Caco-2 (cell line): ENCODE measurements around the gene RTN4RL1. TPM values are rescaled to one million over a fixed set of nuclear protein-coding genes. Genes with fewer than 3 reads are reported as not detected.

Source experiments
- BruUV-seq: library from RNA; stranded (reverse); fragments of 400-500 nt; replicated peaks from 2 replicates; lab custom pipeline; 2021; lab: Mats Ljungman, UMichigan
- CTCF ChIA-PET: fragments of 300-600 bp; sonication (Branson Sonifier 250); formaldehyde crosslinking; loops from one replicate; lab custom pipeline; 2022; ENCODE audit warnings: antibody characterized with exemption; lab: Charles Lee
- POLR2A ChIA-PET: fragments of 300-600 bp; sonication (Branson Sonifier 250); formaldehyde crosslinking; loops from one replicate; lab custom pipeline; 2022; ENCODE audit warnings: antibody characterized with exemption; lab: Charles Lee
- DNase-seq, 2 experiments: peaks; one replicate each; pipeline versions ENCODE4 v3.0.0 to v3.0.0-alpha.2; 2020 to 2022
- H3K27me3 ChIP-seq: replicated peaks from 2 replicates; pipeline ENCODE4 v1.6.0; 2011; ENCODE audit warnings: low read length; ENCODE audit not compliant: control insufficient read depth, insufficient read depth
- H3K36me3 ChIP-seq: 2 replicates; pipeline ENCODE4 v1.5.1; 2011; ENCODE audit warnings: low read length; ENCODE audit not compliant: control insufficient read depth, insufficient read depth
- H3K4me1 ChIP-seq: fragments of 250-450 bp; sonication (Bioruptor Pico); 2 replicates; pipeline ENCODE4 v1.5.1; 2020; ENCODE audit warnings: mild to moderate bottlenecking
- H3K4me3 ChIP-seq: 2 replicates; pipeline ENCODE4 v1.5.1; 2011; ENCODE audit warnings: low read depth, mild to moderate bottlenecking, control low read depth, low read length
- H3K9me3 ChIP-seq: fragments of 250-450 bp; sonication (Bioruptor Pico); 2 replicates; pipeline ENCODE4 v1.5.1; 2020; ENCODE audit warnings: mild to moderate bottlenecking, moderate library complexity
- H3K27ac Mint-ChIP-seq: one replicate; pipeline ENCODE4 v1.8.0; 2022; ENCODE audit warnings: mixed read lengths; ENCODE audit not compliant: unreplicated experiment
- H3K27me3 Mint-ChIP-seq: one replicate; pipeline ENCODE4 v1.8.0; 2022; ENCODE audit warnings: mixed read lengths; ENCODE audit not compliant: insufficient read depth, unreplicated experiment
- H3K36me3 Mint-ChIP-seq: one replicate; pipeline ENCODE4 v1.8.0; 2022; ENCODE audit warnings: mild to moderate bottlenecking, mixed read lengths; ENCODE audit not compliant: insufficient read depth, unreplicated experiment
- H3K4me1 Mint-ChIP-seq: one replicate; pipeline ENCODE4 v1.8.0; 2022; ENCODE audit warnings: low read depth, mixed read lengths; ENCODE audit not compliant: unreplicated experiment
- H3K4me3 Mint-ChIP-seq: one replicate; pipeline ENCODE4 v1.8.0; 2022; ENCODE audit warnings: mild to moderate bottlenecking, moderate library complexity, mixed read lengths; ENCODE audit not compliant: unreplicated experiment
- H3K9me3 Mint-ChIP-seq: one replicate; pipeline ENCODE4 v1.8.0; 2022; ENCODE audit warnings: mixed read lengths; ENCODE audit not compliant: unreplicated experiment
- intact Hi-C: fragments of 100-400 bp; cut with micrococcal nuclease; formaldehyde crosslinking; loops from one replicate; pipeline ENCODE4 v1.10.0; 2022; ENCODE audit not compliant: unreplicated experiment
- total RNA-seq: library from RNA; stranded (reverse); gene quantifications from 2 replicates; pipeline ENCODE4 v1.2.3, GENCODE V29; 2022
- TF ChIP-seq, protein P1 (sequence below), 2 experiments: fragments of 200-600 bp in 1 of 2; IDR thresholded peaks; 1 replicate in 1 of 2; 2 replicates in 1 of 2; pipeline versions ENCODE4 v1.5.1 to v1.8.0; 2011 to 2022; ENCODE audit warnings: antibody characterized with exemption in 1 of 2, control low read depth in 1 of 2, inconsistent platforms in 1 of 2, low read depth in 1 of 2, low read length in 1 of 2, mild to moderate bottlenecking in 1 of 2, moderate library complexity in 1 of 2; ENCODE audit not compliant: insufficient read depth in 1 of 2, severe bottlenecking in 1 of 2, unreplicated experiment in 1 of 2

RTN4RL1 gene
- total RNA-seq, 1 experiment from 2014 or later, result 0.54 TPM

DNA sequence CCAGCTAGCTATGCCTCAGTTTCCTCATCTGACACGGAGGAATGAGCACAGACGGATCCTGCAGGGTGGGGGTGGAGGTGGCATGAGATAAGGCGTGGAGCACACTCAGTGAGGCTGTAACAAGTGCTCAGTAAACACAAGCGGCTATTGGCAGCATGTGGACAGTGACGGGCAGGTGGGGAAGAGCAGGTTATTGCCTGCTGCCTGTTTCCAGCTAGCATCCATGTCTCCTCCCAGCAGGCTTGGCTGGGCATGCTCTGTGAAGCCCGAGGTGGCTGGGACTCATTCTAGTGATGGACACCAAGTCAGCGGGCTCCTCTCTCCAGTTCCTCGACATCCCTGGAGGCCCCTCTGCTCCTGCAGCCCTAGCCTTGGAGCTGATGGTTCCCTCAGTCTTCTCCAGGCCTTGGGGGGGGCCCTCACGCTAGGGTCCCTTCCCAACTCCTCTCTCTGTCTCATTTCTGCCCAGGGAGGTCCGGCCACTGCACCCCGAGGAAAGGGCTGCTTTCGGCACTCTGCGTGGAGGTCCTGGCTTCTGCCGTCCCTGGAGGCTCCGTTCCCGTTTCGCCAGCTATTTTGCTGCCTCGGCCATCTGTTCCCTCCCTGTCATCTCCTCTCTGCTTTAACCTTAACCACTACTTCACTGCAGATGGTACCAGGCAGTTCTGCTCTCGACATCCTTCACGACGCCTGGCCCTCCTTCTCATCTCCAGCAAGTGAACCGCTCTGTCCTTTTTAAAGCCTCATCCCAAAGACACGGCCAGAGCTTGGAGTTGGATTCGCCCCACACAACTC is 6.2 kb downstream of the RTN4RL1 start:
- TF ChIP-seq, protein P1, sequence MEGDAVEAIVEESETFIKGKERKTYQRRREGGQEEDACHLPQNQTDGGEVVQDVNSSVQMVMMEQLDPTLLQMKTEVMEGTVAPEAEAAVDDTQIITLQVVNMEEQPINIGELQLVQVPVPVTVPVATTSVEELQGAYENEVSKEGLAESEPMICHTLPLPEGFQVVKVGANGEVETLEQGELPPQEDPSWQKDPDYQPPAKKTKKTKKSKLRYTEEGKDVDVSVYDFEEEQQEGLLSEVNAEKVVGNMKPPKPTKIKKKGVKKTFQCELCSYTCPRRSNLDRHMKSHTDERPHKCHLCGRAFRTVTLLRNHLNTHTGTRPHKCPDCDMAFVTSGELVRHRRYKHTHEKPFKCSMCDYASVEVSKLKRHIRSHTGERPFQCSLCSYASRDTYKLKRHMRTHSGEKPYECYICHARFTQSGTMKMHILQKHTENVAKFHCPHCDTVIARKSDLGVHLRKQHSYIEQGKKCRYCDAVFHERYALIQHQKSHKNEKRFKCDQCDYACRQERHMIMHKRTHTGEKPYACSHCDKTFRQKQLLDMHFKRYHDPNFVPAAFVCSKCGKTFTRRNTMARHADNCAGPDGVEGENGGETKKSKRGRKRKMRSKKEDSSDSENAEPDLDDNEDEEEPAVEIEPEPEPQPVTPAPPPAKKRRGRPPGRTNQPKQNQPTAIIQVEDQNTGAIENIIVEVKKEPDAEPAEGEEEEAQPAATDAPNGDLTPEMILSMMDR (IDR thresholded peaks at IDR 0.05; ENCODE audit: insufficient read depth in 1 of 2, low read depth in 1 of 2, low read length in 1 of 2, severe bottlenecking in 1 of 2, unreplicated experiment in 1 of 2), result no peak
- no peaks in the 10 kb centered on the region for H3K4me1 Mint-ChIP-seq
- Histone ChIP-seq H3K9me3 (0 out of 2 replicates have a peak, but pooled peaks cover 6% of the 10 kb centered on the region), H3K4me1 (peaks cover 3% of the 10 kb centered on the region; the same call in 1 of the 2 replicates), H3K4me3 (no peak overlapping the region), H3K36me3 (no peaks in the 10 kb centered on the region), H3K27me3 (peaks cover 2% of the 10 kb centered on the region; the same call in 1 of the 2 replicates)
- POLR2A ChIA-PET, result interaction anchor here (0.6 kb wide), 1 partner anchor 16 kb away, joined by 7 read pairs; no protein-coding TSS in a partner anchor
- H3K27me3 Mint-ChIP-seq, result peaks cover 13% of the 10 kb centered on the region
- no peak overlapping the region for H3K4me3 Mint-ChIP-seq
- no TSS peak for BruUV-seq
- H3K27ac Mint-ChIP-seq, result no peak overlapping the region
- DNase-seq, result no peak
- no peaks in the 10 kb centered on the region for H3K9me3 Mint-ChIP-seq
- intact Hi-C loops, result no loop called here
- CTCF ChIA-PET, result interaction anchor here (2.4 kb wide), 1 partner anchor 110 kb away, joined by 11 read pairs; no protein-coding TSS in a partner anchor
- H3K36me3 Mint-ChIP-seq, result peaks cover 1% of the 10 kb centered on the region

DNA sequence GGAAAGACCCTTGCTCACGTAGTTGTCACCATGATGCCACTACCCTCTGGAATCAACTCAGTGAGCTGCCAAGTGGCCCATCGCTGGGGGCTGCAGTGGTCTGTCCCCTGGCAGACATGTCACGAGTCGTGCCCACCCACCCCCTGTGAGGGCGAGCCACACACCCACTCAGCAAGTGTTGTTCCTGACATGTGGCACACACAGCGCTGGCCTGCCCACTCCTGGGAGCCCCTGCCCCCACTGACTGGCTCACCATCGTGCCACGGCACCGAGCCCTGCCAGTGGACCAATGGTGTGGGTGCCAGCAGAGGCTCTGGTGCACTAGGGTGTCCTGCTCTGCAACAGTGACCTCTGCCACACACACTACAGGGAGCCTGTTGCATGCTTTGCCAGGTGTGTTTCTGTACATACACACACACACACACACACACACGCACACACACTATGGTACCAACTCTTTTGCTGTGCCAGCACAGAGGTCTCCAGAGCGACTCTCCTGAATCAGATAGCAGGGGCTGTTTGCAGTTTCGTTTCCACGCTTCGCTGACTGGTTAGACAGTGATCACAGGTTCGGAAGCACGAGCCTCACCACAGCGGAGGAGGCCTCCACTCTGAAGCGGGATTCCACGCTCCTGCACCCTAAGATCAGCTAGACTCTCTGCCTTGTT is 7.7 kb downstream of the RTN4RL1 start:
- Histone ChIP-seq H3K36me3 (no peaks in the 10 kb centered on the region), H3K27me3 (peaks cover 2% of the 10 kb centered on the region; the same call in 1 of the 2 replicates), H3K4me3 (no peak overlapping the region), H3K4me1 (no peaks in the 10 kb centered on the region), H3K9me3 (0 out of 2 replicates have a peak, but pooled peaks cover 8% of the 10 kb centered on the region)
- Mint-ChIP-seq H3K27me3 (peaks cover 13% of the 10 kb centered on the region), H3K9me3 (peaks cover 6% of the 10 kb centered on the region), H3K27ac (no peak overlapping the region), H3K4me3 (no peak overlapping the region), H3K4me1 (no peaks in the 10 kb centered on the region), H3K36me3 (no peaks in the 10 kb centered on the region)
- intact Hi-C loops, result no loop called here
- BruUV-seq, result no TSS peak
- CTCF ChIA-PET, result no interaction called here
- no peak for DNase-seq
- TF ChIP-seq, protein P1 (IDR thresholded peaks at IDR 0.05; ENCODE audit: insufficient read depth in 1 of 2, low read depth in 1 of 2, low read length in 1 of 2, severe bottlenecking in 1 of 2, unreplicated experiment in 1 of 2), result no peak
- POLR2A ChIA-PET, result no interaction called here

DNA sequence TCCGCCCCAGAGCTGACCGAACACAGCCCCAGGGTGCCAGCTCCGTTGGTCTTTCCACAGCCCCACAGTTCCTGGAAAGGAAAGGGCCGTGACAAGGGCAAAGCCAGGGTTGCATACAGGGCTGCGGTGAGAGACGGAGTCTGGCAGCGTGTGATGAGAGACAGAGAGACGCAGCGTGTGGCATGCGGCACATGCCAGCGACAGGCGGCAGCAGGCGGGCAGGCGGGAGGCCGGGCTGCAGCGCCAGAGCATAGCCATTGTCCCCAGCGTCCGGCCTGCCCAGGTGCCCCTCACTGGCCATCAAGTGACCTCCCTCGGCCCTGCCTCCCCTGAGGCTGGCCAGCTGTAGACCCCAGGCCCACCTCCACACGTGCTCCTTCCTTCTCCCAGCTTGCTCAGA is 8.6 kb downstream of the RTN4RL1 start:
- 0 out of 2 replicates have a peak, but pooled peaks cover 8% of the 10 kb centered on the region for H3K9me3 ChIP-seq
- no peaks in the 10 kb centered on the region for H3K4me1 Mint-ChIP-seq
- CTCF ChIA-PET, result no interaction called here
- H3K36me3 ChIP-seq, result no peaks in the 10 kb centered on the region
- intact Hi-C loops, result no loop called here
- peaks cover 10% of the 10 kb centered on the region for H3K9me3 Mint-ChIP-seq
- DNase-seq, result no peak
- no peak overlapping the region for H3K4me3 ChIP-seq
- H3K27ac Mint-ChIP-seq, result no peak overlapping the region
- H3K27me3 ChIP-seq, result peaks cover 2% of the 10 kb centered on the region; the same call in 1 of the 2 replicates
- no peaks in the 10 kb centered on the region for H3K36me3 Mint-ChIP-seq
- no TSS peak for BruUV-seq
- POLR2A ChIA-PET, result no interaction called here
- no peak overlapping the region for H3K4me3 Mint-ChIP-seq
- no peaks in the 10 kb centered on the region for H3K4me1 ChIP-seq
- TF ChIP-seq, protein P1 (IDR thresholded peaks at IDR 0.05; ENCODE audit: insufficient read depth in 1 of 2, low read depth in 1 of 2, low read length in 1 of 2, severe bottlenecking in 1 of 2, unreplicated experiment in 1 of 2), result no peak
- peaks cover 13% of the 10 kb centered on the region for H3K27me3 Mint-ChIP-seq
